Hepatocyte (in vitro differentiated cells): Measurements from ENCODE around the gene TMOD1.
"Not testable (repeated sequence)": the region's sequence is repeated elsewhere in the genome, so short reads cannot be mapped to it uniquely, and the experiment has no call there.

Experiments used
- EZH2 ChIP-seq: fragments of 200-600 bp; sonication (generic); IDR thresholded peaks from 2 replicates; pipeline ENCODE4 v1.6.1; 2016; ENCODE audit warnings: antibody characterized with exemption, mild to moderate bottlenecking, borderline replicate concordance
- EZH2phosphoT487 ChIP-seq: fragments of 200-600 bp; sonication (generic); IDR thresholded peaks from one replicate; pipeline ENCODE4 v1.6.1; 2018; ENCODE audit warnings: antibody characterized with exemption, mild to moderate bottlenecking, low read depth, moderate library complexity; ENCODE audit not compliant: unreplicated experiment, severe bottlenecking
- TF ChIP-seq, protein P1 (sequence below): fragments of 200-600 bp; sonication (generic); IDR thresholded peaks from 2 replicates; pipeline ENCODE4 v1.5.1; 2016; ENCODE audit warnings: antibody characterized with exemption, mild to moderate bottlenecking; ENCODE audit not compliant: poor library complexity

DNA sequence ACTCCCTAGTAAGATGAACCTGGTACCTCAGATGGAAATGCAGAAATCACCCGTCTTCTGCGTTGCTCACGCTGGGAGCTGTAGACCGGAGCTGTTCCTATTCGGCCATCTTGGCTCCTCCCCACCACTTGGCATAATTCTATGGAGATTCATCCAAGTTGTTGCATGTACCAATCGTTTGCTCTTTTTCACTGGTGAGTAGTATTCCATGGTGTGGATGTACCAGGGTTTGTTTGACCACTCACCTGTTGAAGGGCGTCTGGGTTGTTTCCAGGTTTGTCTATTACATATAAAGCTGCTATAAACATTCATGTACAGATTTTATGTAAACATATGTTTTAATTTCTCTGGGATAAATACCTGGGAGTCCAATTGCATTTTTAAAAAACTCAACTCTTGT lies 85.4 kb downstream of the TMOD1 start:
- TF ChIP-seq, protein P1, sequence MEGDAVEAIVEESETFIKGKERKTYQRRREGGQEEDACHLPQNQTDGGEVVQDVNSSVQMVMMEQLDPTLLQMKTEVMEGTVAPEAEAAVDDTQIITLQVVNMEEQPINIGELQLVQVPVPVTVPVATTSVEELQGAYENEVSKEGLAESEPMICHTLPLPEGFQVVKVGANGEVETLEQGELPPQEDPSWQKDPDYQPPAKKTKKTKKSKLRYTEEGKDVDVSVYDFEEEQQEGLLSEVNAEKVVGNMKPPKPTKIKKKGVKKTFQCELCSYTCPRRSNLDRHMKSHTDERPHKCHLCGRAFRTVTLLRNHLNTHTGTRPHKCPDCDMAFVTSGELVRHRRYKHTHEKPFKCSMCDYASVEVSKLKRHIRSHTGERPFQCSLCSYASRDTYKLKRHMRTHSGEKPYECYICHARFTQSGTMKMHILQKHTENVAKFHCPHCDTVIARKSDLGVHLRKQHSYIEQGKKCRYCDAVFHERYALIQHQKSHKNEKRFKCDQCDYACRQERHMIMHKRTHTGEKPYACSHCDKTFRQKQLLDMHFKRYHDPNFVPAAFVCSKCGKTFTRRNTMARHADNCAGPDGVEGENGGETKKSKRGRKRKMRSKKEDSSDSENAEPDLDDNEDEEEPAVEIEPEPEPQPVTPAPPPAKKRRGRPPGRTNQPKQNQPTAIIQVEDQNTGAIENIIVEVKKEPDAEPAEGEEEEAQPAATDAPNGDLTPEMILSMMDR = not testable (repeated sequence)
- not testable (repeated sequence) for TF ChIP-seq EZH2phosphoT487, EZH2
